NCI-H146 treated with DMSO at 0.1 percent for 48 hours (cell line): ENCODE measurements around the gene ACVR1B.

Experiments
- DNase-seq: peaks from one replicate; lab custom pipeline; 2025; ENCODE audit not compliant: unreplicated experiment; lab: John Stamatoyannopoulos, UW

The ACVR1B gene

DNA sequence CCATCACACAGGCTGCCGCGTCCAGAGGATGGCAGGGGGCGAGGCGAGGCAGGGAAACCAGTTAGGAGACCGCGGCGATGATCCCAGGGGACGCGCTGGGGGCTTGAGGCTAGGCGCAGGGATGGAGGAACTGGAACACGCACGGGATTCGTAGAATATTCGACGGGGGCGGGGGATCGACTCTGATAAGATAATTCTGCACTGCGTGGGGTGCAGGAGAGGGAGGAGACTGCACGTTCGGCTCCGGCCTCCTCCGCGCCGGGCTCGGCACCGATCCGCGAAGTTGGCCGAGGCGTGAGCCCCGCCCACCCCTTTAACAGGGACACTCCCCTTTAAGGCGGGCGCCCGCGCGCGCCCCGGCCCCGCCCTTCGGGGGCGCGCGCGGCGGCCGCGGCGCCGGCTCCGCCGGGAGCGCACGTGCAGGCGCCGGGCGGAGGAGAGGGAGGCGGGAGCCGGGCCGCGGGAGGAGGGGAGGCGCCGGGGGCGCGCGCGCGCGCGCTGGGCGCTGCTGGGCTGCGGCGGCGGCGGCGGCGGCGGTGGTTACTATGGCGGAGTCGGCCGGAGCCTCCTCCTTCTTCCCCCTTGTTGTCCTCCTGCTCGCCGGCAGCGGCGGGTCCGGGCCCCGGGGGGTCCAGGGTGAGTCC is at the start of gene ACVR1B:
ACVR1B (plus strand) TSS at position 501 of the 644 bp plus-strand sequence; CDS start at position 546, 45 bp downstream.
- DNase-seq: peak; percentile 88

DNA sequence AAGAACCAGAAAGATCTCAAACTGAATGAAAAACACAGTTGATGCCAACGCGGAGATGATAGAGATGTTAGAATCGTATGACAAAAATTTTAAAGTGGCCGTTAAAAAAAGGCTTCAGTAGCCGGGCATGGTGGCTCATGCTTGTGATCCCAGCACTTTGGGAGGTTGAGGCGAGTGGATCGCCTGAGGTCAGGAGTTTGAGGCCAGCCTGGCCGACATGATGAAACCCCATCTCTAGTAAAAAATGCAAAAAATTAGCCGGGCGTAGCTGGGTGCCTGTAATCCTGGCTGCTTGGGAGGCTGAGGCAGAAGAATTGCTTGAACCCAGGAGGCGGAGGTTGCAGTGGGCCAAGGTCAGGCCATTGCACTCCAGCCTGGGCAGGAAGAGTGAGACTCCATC is 49.6 kb upstream of the ACVR1B start:
- DNase-seq: no peak

DNA sequence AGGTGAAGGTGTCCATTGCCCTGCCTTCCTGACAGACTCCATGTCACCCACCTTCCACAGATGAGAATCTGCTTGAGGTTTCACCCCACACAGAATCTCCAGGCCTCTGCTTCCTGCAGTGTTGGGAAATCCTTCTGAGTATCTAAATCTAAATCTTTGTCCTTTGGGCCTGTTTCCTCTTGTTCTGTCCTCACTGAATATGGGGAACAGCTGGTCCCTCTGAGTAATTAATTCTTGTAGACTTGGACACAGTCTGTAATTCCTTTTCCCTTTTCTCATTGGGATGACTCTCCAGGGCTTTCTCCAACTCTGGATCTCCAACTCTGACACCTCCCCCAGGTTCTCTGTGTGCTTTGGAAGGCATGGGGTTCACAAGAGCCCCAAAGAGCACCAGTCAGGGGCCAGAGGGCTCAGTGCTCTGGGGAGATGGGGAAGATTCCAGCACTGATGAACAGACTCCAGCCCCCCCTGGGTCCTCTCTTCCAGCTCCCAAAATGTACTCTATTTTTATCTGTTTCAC is 46.5 kb upstream of the ACVR1B start:
- DNase-seq: no peak

DNA sequence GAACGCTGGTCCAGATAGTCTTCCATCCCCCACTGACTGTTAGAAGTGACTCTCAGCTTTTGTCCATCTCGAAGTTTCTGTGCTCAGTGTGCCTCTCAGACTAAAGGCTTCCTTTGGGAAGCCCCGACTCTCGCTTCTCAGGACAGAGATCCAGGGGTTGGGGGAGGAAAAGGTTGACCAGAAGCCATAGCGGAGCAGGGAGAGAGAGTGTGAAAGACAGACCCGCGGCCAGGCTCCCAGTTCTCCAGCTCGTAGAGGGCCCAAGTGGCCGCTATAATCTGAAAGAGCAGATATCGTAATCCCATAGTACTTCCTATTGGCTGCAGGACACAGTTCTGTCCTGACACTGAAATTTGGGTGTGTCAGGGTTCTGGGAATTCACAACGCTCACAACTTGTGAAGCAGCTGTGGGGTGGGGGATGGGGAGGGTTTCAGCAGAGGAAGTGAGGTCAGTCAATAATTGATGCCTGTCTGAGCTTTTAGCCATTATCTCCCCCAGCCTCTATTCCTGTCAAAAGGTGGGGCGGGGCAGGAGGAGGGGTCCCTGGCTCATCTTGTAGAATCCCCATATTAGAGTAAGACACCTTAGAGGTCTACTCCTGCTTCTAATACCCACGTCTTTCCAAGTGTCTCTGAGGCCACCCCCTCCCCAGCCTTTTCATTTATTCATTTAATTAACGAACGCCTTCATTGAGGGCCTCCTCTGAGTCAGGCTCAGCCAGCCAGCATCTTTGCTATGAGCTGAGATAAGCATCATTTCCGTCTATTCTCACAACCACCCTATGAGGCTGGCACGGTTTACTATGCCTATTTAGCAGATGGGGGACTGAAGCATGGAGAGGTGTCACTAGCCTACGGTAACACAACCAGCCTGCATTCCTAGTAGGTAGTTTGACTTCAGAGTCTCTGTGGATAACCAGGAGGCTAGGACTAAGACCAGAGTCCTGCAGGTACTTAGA is 45.7 kb upstream of the ACVR1B start:
- no peak for DNase-seq

DNA sequence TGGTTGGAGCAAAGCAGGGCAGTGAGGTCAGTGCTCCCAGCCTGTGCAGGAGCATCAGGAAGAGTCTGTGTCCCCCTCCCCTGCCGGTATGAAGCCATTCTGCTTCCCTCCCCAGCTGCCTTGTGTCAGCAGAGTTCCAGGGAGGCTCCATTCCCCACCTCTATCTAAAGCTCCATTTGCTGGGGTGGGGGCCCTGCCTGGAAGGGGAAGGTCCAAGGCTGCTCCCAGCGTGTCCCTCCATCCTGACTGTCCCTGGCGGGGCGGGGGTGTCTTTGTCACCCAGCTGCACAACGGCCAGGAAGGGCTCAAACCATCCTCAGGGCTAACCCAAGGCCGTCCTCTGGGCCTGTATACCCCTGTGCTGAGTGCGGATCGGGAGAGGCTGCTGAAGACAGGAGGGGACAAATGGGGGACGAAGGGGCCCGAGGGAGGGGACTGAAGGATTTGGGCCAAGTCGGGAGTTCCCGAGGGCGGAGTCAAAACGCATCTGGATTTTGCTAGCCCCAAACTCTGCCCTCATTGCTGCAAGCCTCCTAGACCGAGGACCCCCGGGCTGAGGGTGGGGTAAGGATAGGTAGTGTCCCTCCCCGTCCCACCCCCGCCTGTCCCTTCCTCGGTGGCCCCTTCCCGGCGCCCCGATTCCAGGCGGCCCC is 44.9 kb upstream of the ACVR1B start:
- DNase-seq: no peak

DNA sequence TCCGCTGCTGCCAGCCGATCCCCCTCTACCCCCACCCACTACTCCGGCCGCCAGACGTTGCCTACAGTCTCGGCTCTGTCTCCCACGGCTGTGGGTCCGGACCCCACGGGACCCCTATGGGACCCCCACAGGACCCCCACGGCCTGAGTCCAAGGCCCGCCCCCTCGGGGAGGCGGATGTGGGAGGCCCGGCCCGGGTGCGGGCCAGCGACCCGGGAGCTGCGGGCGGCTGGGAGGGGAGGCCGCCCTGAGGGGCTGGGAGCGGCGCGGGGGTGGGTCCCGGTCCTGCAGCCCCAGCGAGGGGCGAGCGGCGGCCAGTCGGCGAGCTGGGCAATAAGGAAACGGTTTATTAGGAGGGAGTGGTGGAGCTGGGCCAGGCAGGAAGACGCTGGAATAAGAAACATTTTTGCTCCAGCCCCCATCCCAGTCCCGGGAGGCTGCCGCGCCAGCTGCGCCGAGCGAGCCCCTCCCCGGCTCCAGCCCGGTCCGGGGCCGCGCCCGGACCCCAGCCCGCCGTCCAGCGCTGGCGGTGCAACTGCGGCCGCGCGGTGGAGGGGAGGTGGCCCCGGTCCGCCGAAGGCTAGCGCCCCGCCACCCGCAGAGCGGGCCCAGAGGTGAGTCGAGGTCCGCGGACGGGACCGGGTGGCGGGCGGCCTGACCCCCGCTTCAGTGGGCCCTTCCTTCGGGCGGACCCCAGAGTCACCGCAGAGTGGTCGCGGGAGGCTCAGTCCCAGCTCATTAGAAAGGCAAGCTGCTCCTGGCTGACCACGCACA is 44.2 kb upstream of the ACVR1B start, which contains the start of gene ACVRL1:
ACVRL1 (plus strand) TSS at position 422 of the 773 bp plus-strand sequence. CDS start 4,971 bp downstream, outside the sequence.
- no peak for DNase-seq

DNA sequence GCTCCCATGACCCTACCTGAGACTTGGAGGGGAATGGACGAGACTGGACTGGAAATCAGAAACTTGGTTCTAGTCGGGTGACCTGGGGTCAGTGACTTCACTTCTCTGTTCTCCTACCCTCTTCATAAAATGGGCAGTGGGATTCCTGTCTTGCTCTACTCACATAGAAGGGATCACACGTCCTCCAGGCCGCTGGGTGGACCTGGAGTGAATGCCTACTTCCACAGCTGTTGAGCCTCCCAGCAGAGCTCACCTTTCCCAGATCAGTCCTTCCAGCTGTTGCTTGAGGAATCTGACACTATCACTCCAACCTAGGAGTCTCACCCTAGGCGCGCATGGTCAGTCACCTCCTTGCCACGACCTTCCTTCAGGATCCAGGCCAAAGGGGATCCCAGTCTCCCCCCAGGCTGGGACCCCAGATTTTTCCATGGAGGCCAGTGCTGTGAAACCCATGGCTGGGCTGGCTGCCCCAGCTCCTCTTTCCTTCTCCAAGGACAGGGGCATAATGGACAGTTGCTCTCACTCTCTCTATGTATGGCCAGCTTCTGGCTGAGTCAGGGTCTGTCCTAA is 43.6 kb upstream of the ACVR1B start:
- DNase-seq: no peak

DNA sequence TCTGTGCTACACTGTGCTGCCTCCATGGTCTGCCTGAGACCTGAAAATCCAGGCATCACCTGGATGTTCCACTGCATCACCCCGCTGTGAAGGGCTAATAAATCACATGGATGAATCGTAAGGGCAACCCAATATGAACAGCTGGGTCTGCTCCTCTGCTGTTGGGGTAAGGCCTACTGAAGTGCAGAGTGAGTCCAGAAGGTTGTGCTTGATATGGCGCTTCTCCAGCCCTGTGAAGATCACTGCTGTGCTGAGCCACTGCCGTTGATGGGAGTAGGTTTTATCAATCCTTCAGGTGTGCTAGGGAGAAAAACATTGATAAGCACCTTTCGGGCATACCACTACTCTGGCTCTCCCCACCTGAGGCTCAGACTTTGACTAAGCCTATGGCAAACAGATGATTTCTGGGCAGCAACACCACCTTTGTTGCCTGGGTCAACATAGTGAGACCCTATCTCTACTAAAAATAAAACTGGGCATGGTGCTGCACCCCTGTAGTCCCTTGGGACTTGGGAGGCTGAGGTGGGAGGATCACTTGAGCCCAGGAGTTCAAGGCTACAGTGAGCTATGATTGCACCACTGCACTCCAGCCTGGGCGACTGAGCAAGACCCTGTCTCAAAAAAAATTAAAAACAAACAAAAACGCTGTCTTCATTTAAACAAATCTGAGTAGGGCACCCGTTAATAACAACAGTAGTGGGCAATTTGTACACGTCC is 42.5 kb upstream of the ACVR1B start:
- no peak for DNase-seq

DNA sequence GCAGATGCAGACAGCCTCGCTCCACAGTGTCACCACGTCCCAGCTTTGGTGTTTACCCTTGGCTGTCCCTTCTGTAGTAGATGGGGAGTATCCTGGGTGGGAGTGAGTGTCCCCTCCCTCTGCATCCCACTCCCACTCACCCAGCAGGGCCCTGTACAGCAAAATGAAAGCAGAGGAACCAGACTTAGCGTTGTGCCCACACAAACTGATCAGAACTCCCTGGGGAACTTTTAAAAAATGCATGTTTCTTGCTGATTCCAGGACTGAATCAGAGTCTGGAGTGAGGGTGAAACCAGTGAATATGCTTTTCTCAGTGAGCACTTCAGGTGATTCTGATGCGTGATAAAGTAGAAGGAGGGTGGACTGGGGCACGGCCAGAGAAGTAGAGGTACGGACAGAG is 41.3 kb upstream of the ACVR1B start:
- DNase-seq: no peak

DNA sequence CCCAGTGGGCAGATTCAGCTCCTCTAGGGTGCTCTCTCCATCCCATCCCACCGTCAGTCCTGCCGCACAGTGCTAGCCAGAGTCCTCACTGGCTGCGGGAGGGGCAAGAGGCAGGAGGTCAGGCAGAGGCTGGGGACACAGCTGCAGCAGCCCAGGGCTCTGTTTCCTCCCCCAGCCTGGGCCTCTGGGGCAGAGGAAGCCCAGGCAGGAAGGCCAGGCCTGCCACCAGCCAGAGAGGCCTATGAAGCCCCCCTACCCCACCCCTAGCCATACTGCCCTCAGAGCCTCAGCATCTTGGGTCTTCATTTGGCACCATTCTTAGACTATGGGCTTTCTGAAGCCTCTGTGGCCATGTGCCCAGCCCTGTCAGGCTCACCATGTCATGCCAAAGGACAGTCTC is 40.8 kb upstream of the ACVR1B start:
- no peak for DNase-seq

DNA sequence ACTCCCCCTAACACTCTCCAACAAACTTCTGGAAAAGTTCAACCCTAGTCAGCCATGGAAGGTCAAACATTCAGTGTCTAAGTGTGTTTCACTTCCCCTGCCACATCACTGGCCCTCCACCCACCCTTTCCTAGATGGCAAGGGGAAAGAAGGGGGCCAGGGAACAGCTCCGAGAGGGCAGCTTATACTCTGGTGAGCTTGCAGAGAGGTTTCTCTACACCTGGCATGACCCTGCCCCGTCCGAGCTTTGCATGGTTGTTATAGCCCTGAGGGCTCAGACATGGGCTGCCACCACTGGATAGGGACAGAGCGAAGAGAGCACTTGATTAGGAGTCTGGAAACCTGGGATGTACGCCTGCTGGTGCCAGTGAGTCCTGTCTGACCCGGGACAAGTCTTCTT is 40.2 kb upstream of the ACVR1B start:
- DNase-seq: no peak

DNA sequence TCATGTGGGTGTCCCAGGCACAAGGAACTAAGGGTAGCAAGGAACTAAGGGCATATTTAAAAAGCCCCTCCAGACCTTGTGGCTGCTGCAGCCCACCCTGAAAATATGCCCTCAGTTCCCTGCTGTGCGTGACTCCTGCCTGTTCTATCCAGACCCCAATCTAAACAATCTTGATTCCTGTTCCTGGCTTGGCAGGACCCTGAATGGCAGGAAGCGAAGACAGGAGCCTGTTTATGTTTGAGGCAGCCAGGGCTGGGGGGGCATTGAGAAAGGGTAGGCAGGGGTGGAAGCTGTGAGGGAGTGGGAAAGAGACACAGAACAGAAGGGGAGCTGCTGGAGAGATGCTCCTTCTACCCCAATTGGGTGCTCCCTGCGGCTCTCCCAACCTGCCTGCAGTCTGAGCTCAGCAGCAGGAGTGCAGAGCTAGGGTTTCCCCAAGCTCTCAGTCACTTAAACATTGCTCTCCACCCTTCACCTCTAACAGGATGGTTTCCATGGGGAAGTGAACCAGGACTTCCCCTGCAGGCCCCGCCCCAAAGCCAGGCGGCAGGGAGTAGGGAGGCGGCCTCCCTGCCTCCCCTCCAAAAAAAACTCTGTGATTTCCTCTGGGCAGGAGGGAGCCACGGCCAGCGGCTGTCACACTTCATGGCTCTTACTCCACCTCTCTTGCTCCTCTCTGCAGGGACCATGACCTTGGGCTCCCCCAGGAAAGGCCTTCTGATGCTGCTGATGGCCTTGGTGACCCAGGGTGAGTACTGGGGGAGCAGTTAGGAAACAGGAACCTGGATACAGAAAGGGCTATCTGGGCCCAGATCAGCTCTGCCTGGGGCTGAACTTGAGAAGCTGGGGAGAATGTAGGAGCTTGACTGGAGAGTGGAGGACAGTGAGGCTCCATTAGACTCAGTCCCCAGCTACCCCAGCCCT is 39.4 kb upstream of the ACVR1B start:
- no peak for DNase-seq

DNA sequence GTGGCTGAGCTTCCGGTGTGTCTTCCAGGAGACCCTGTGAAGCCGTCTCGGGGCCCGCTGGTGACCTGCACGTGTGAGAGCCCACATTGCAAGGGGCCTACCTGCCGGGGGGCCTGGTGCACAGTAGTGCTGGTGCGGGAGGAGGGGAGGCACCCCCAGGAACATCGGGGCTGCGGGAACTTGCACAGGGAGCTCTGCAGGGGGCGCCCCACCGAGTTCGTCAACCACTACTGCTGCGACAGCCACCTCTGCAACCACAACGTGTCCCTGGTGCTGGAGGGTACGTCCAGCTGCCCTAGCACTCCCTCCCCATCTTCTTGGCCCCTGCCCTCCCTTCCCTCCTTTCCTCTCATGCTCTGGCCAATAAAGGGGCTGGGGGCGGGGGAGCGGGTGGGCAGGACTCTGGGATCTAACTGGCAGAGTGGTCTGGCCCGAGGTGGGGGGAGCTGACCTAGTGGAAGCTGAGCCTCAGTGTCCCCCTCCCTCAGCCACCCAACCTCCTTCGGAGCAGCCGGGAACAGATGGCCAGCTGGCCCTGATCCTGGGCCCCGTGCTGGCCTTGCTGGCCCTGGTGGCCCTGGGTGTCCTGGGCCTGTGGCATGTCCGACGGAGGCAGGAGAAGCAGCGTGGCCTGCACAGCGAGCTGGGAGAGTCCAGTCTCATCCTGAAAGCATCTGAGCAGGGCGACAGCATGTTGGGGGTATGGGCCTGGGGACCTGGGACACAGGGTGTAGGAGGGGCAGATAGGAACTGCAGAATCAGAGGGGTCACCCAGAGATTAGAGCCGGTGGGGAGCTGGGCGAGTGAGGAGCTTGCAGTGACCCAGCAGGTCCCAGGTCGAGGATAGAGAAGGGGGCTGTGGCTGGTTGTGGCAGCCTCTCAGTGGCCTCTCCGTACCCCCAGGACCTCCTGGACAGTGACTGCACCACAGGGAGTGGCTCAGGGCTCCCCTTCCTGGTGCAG is 38.1 kb upstream of the ACVR1B start:
- DNase-seq: no peak

DNA sequence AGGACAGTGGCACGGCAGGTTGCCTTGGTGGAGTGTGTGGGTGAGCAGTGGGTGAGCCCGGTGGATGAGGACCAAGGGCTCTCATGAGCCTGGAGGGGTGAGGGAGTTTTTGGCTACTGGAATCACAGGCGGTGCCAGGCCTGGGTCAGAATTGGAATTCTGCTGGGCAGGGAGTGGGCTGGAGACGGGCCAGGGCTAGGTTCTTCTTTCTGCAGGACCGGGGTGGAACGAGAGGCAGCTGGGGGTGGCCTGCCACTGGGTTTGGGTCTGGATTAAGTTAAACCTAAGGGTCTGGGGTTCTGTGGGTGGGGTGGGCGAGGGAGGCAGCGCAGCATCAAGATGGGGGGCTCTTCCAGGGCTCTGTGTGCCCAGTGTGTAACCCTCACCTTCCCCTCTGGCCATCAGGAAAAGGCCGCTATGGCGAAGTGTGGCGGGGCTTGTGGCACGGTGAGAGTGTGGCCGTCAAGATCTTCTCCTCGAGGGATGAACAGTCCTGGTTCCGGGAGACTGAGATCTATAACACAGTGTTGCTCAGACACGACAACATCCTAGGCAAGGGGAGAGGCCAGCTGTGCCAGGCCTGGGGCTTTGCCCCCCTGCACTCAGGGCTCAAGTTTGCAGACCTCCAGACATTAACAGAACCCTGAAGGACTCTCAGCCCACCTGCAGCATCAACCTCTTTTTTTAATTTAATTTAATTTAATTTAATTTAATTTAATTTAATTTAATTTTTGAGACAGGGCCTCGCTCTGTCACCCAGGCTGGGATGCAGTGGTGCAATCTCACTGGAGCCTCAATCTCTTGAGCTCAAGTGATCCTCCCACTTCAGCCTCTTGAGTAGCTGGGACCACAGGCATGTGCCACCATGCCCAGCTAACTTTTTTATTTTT is 37.2 kb upstream of the ACVR1B start:
- DNase-seq: no peak

DNA sequence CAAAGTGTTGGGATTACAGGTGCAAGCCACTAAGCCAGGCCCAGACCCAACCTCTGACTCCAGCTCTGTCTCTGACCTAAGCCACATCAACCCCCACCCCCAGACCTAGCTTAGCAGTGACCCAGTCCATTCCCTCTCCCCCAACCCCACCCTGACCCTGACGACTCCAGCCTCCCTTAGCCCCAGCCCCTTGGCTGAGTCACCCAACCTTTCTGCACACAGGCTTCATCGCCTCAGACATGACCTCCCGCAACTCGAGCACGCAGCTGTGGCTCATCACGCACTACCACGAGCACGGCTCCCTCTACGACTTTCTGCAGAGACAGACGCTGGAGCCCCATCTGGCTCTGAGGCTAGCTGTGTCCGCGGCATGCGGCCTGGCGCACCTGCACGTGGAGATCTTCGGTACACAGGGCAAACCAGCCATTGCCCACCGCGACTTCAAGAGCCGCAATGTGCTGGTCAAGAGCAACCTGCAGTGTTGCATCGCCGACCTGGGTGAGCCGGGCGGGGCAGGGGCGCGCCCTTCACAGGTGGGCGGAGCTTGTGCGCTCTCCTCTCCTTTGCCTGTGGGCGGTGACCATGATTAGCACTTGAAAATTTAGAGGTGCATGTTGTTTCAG is 36.4 kb upstream of the ACVR1B start:
- DNase-seq: no peak

DNA sequence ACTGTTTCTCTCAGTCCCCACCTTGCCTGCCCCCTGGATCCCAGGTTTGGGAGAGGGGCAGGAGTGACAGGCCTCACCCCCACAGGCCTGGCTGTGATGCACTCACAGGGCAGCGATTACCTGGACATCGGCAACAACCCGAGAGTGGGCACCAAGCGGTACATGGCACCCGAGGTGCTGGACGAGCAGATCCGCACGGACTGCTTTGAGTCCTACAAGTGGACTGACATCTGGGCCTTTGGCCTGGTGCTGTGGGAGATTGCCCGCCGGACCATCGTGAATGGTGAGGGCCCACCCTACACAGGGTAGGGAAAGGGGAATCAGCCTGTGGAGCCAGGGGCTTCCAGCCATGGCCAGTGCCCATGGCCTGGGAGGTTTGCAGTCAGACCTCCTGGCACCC is 35.5 kb upstream of the ACVR1B start:
- no peak for DNase-seq
